Measurements from ENCODE around the gene CLCA2.

DNA sequence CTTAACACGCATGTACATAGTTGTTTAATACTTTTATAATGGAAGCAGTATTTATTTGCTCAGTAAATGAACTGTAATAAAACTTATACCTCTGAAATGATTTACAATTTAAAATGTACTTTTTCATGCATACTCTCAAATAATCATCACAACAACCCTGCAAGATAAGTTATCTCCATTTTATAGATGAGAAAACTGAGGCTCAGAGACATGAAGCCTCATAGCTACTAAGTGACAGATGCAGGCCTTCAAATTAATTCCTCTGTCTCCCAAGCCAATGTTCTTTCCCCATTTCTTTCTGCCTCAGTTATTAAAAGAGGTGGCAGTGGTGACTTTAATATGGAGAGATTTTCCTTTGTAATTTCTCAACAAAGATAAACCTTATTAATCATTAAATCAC, 25.1 kb downstream of the CLCA2 start:
- TF ChIP-seq, protein P1, sequence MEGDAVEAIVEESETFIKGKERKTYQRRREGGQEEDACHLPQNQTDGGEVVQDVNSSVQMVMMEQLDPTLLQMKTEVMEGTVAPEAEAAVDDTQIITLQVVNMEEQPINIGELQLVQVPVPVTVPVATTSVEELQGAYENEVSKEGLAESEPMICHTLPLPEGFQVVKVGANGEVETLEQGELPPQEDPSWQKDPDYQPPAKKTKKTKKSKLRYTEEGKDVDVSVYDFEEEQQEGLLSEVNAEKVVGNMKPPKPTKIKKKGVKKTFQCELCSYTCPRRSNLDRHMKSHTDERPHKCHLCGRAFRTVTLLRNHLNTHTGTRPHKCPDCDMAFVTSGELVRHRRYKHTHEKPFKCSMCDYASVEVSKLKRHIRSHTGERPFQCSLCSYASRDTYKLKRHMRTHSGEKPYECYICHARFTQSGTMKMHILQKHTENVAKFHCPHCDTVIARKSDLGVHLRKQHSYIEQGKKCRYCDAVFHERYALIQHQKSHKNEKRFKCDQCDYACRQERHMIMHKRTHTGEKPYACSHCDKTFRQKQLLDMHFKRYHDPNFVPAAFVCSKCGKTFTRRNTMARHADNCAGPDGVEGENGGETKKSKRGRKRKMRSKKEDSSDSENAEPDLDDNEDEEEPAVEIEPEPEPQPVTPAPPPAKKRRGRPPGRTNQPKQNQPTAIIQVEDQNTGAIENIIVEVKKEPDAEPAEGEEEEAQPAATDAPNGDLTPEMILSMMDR (IDR thresholded peaks at IDR 0.05): no peak
- TF ChIP-seq POLR2AphosphoS5 (IDR thresholded peaks at IDR 0.05; ENCODE audit: low read depth, low read length): no peak

Data from Panc1 (cell line).